NCI-H2196 treated with DMSO at 0.1 percent for 48 hours (cell line): Measurements from ENCODE around the gene PTPN7.

Experiments
- DNase-seq: peaks from one replicate; lab custom pipeline; 2025; ENCODE audit not compliant: unreplicated experiment; lab: John Stamatoyannopoulos, UW

The PTPN7 gene

DNA sequence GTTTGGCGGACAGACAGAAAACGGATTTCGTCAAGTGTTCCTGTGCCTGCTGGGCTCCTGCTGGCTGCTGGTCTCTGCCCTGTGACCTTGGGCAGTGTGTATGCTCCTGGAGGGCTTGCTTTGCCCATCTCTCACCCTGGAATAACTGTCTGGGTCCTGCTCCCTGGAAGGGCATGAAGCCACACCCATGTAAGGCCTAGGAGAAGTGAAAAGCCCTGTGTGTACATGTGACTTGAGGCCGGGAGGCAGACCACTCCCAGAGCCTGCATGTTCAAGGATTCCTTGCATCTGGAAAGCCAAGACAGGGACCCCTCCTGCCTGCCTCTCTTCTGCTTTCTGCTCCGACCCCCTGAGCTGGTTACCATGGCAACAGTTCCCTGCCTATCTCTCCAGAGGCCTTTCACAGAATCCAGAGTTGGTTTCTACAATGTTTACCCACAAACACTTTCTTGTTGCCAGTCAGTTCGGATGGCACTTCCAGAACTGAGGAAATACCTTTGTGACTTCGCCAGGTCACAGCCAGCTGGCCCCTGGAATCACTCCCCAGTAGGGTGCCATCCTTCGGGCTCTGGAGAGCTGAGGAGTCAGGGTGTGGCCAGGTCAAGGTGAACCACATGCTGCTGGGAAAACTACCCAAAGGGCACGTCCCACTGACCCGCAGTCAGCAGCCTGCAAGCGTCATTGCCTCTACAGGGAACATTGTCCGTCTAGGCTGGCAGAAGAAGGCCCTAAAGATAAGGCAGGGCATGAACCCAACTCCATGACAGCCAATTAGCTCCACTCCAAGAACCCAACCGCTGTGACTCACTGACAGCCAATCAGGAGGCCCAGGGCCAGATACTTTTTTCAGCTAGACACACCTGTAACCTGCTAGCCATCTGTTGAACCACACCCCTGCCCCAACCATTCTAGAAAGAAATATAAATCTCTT, 52.3 kb downstream of the PTPN7 start:
- peak; percentile 84 for DNase-seq

DNA sequence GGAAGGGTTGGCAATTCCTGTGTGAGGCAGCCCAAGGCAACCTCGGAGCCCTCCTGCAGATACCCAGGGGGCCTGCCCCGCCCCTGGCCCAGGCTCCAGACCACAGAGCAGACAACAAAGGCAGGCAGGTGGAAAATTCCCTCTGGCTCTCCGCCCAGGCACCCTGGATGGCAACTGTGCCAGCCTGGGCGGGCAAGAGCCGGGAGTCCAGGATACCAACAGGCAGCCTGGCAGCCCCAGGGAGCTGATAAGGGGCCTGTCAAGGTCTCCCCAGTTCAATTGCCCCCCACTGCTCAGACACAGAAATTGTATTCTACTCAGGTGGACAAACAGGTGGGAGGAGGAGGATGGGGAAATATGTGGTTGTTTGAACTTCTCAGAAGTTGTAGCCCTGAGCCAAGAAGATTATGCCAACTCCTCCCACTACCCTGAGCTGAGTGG, 53.1 kb downstream of the PTPN7 start:
- DNase-seq = peak; percentile 93

DNA sequence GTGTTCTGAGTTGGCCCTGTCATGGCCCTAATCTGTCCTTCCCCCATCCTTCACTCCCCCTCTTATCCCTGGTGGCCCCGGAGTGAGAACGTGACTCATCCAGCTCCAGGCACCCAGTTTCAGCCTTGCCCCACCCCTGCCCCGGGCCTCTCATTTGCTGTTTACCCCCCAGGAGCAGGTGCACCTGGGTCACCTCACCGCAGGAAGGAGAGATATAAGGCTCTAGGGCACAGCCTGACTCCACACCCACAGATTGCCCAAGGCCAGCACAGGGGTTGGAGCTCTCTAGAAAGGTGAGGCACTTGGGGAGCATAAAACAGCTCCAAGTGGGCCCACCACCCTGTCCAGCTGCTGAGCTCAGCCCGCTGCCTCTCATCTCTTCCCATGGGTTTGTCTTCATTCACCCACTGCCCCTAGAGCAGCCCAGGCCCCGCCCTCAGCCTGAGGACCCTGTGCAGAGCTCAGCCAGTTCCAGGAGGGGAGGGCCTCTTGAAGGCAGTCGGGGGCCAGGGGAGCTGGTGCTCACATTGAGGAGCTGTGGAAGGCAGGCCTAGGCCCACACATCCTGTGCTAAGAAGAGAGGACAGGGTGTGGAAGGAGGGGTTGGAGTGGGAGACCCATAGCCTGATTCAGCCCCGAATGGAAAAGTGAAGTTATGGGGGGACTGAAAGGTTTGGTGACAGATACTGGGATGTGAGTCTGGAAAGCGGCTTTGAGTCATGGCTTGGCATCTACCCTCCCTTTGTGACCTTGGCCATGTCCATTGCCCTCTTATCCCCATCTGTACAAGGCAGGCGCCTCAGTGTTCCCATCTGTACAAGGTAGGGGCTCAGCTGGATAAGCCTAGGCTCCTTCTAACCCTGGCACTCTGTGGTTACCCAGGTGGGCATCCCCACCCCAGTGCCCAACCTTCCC, 53.8 kb downstream of the PTPN7 start:
- DNase-seq = peak; percentile 71

DNA sequence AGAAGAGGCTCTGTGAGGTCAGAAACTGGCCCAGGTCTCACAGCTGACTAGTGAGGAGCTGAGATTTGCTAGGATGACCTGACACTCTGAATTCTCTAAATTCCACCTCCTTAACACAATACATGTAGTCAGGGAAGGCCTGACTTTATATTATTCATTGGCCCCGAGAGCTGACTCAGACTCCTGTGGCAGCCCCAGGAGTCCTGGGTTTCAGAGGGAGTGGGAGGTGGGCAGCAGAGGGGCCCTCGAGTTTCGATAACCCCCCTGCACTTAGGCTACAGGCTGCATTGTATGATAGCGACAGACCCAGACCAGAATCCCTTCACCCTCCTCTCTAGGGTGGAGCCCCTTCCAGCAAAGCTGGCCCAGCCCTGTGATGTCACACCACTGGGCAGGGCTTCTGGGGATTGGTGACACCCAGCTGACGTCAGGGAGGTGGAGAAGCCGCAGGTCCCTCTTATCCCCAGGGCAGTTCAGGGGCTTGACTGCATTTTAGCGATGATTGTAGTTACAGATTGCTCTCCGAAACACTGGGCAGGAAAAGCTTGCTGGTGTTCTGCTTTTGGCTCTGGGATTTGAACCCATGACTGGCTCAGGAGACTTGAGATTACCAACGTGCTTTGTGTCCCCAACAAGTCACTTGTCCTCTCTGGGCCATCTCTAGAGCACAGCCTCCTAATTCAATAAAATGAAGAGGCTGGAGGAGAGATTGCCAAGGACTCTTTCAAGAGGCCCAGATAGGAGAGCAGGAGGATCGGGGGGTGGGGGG, 54.6 kb downstream of the PTPN7 start:
- DNase-seq = peak; percentile 60

DNA sequence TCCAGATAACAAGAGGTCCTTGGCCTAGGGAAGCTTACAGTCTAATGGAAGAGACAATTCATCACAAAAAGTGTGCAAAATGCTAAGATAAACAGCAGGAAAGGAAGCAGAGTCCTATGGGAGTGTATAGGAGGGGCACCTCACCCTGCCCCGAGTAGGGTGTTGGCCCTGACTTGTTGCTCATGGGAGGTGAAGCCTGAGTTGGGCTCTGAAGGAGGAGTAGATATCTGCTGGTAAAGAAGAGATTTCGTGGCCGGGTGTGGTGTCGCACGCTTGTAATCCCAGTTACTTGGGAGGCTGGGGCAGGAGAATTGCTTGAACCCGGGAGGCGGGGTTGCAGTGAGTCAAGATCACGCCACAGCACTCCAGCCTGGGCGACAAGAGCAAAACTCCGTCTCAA, 56.3 kb downstream of the PTPN7 start:
- no peak for DNase-seq

DNA sequence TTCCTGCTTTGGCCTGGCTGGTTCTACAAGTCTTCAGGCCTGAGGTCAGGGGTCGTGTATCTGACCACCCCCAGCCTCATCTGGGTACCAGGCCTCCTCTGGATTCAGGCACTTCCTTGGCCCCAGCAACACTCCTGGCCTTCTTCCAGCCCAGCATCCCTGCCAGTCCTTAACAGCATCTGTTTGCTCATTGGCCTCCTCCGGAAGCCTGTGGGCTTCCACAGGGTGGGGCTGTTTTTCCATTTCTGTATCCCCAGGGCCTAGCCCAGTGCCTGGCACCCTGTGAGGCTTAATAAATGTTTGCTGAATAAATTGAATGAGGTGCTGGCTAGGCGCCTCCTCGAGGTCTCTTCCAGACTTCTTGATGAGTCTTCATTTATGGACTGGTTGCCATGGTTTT, 59.2 kb downstream of the PTPN7 start:
- DNase-seq = no peak
